ENCODE results near the gene SOX13. TPM values are rescaled to one million over a fixed set of nuclear protein-coding genes. Genes with fewer than 3 reads are reported as not detected.

SOX13 gene
- total and polyA plus RNA-seq, 9 of the 15 experiments (the other 6 are each of a cell fraction or from before 2014, with no cell fraction given): 0.03 to 0.35 (median 0.06) TPM; not detected in 5

DNA sequence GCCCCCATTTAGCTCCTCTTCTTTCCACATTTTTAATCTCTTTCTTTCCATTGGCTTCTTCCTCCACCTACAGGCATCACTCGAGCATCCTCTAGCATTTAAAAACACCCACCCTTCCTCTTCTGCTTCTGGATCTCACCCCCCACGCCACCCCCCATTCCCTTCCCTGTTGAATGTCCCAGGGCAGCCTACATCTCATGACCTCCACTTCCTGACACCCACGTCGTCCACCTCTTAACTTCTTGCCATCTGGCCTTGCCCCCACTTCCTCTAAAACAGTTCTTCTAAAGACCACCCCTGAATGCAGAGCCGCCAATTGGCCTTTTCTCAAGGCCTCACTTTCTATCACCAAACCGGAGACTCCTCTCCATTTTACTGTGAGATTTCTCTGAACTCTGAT, 85.0 kb downstream of the SOX13 start:
- ATAC-seq: no peak
- POLR2A ChIA-PET: interaction anchor here (0.7 kb wide), 1 partner anchor 29 kb away, joined by 3 read pairs; no protein-coding TSS in a partner anchor
- intact Hi-C loops (cut with micrococcal nuclease): no loop called here
- peaks cover 3% of the 10 kb centered on the region for H3K9me1 ChIP-seq (ENCODE audit: control insufficient read depth, insufficient read depth, low read length)
- DNase-seq (ENCODE audit: extremely low read depth in 1 of 4, low spot score in 3 of 4): no peak
- H3K9me3 ChIP-seq (replicated peaks; ENCODE audit: control insufficient read depth, insufficient read depth, low read depth, low read length): no peaks in the 10 kb centered on the region
- H3K4me3 ChIP-seq: no peak overlapping the region
- H3K27me3 ChIP-seq (ENCODE audit: control insufficient read depth in 2 of 2, insufficient read depth in 2 of 2, low read length in 2 of 2): peaks cover 3 to 59% of the 10 kb centered on the region in 2 experiments; a peak in 3 of 5 replicates
- H3K9ac ChIP-seq (ENCODE audit: insufficient read depth in 1 of 2, low read depth in 2 of 2, low read length in 2 of 2): no peak overlapping the region
- BruUV-seq (replicated peaks): no TSS peak
- no peak overlapping the region for H3K27ac ChIP-seq (ENCODE audit: extremely low read depth, low read depth, low read length)
- CTCF ChIA-PET (ENCODE audit: low intra/inter-chr PET ratio): no interaction called here
- WGBS (ENCODE audit: insufficient coverage, low coverage, missing lambda C conversion rate): 2% methylated on average over 5 of the region's 6 CpGs
- no peaks in the 10 kb centered on the region for H3K4me1 ChIP-seq (replicated peaks in 1 of 2; ENCODE audit: control insufficient read depth in 2 of 2, insufficient read depth in 2 of 2, low read length in 2 of 2)
- H3K79me2 ChIP-seq (ENCODE audit: control insufficient read depth, insufficient read depth, low read length): no peaks in the 10 kb centered on the region
- H2AFZ ChIP-seq (ENCODE audit: low read depth, low read length): no peak overlapping the region
- no peak overlapping the region for H3K4me2 ChIP-seq (ENCODE audit: insufficient read depth, low read length)
- TF ChIP-seq ETV1 (tag; conservative IDR thresholded peaks at IDR 0.05; ENCODE audit: low read depth) (no peak), HSF4 (CRISPR knock-in tag; IDR thresholded peaks at IDR 0.05; ENCODE audit: borderline replicate concordance) (no peak), ZNF445 (CRISPR knock-in tag; IDR thresholded peaks at IDR 0.05; ENCODE audit: low read depth) (no peak), ZNF41 (CRISPR knock-in tag; conservative IDR thresholded peaks at IDR 0.05) (no peak), MBD2 (IDR thresholded peaks at IDR 0.05; ENCODE audit: borderline replicate concordance, low read depth) (no peak)
- TF ChIP-seq, protein P1, sequence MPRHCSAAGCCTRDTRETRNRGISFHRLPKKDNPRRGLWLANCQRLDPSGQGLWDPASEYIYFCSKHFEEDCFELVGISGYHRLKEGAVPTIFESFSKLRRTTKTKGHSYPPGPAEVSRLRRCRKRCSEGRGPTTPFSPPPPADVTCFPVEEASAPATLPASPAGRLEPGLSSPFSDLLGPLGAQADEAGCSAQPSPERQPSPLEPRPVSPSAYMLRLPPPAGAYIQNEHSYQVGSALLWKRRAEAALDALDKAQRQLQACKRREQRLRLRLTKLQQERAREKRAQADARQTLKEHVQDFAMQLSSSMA (CRISPR knock-in tag; IDR thresholded peaks at IDR 0.05): no peak
- TF ChIP-seq, protein P2, sequence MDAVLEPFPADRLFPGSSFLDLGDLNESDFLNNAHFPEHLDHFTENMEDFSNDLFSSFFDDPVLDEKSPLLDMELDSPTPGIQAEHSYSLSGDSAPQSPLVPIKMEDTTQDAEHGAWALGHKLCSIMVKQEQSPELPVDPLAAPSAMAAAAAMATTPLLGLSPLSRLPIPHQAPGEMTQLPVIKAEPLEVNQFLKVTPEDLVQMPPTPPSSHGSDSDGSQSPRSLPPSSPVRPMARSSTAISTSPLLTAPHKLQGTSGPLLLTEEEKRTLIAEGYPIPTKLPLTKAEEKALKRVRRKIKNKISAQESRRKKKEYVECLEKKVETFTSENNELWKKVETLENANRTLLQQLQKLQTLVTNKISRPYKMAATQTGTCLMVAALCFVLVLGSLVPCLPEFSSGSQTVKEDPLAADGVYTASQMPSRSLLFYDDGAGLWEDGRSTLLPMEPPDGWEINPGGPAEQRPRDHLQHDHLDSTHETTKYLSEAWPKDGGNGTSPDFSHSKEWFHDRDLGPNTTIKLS (IDR thresholded peaks at IDR 0.05; ENCODE audit: borderline replicate concordance, low read depth): no peak
- TF ChIP-seq, protein P3, sequence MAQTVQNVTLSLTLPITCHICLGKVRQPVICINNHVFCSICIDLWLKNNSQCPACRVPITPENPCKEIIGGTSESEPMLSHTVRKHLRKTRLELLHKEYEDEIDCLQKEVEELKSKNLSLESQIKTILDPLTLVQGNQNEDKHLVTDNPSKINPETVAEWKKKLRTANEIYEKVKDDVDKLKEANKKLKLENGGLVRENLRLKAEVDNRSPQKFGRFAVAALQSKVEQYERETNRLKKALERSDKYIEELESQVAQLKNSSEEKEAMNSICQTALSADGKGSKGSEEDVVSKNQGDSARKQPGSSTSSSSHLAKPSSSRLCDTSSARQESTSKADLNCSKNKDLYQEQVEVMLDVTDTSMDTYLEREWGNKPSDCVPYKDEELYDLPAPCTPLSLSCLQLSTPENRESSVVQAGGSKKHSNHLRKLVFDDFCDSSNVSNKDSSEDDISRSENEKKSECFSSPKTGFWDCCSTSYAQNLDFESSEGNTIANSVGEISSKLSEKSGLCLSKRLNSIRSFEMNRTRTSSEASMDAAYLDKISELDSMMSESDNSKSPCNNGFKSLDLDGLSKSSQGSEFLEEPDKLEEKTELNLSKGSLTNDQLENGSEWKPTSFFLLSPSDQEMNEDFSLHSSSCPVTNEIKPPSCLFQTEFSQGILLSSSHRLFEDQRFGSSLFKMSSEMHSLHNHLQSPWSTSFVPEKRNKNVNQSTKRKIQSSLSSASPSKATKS (CRISPR knock-in tag; IDR thresholded peaks at IDR 0.05): no peak
- peaks cover 7% of the 10 kb centered on the region for H4K20me1 ChIP-seq (replicated peaks; ENCODE audit: control insufficient read depth, insufficient read depth, low read length)
- no peaks in the 10 kb centered on the region for H3K36me3 ChIP-seq (ENCODE audit: control insufficient read depth, insufficient read depth, low read length)
- in situ Hi-C loops (cut with MboI): loop anchor here (5.0 kb wide), 1 partner anchor 204 kb away; no protein-coding TSS in a partner anchor
- no peak for FAIRE-seq
